SHP77 (cell line): ENCODE results near the gene CHMP5.

Source experiments
- DNase-seq, 2 experiments: peaks; one replicate each; lab custom pipeline; 2025; lab: John Stamatoyannopoulos, UW

Gene CHMP5

GRCh38 chr9:33244137-33244784, 20.6 kb upstream of the CHMP5 start:
- DNase-seq = no peak

GRCh38 chr9:33245341-33245740, 19.5 kb upstream of the CHMP5 start:
- DNase-seq = no peak

GRCh38 chr9:33246269-33246860, 18.5 kb upstream of the CHMP5 start:
- DNase-seq = no peak

GRCh38 chr9:33248606-33249005, 16.2 kb upstream of the CHMP5 start:
- no peak for DNase-seq

GRCh38 chr9:33249087-33249658, 15.7 kb upstream of the CHMP5 start:
- DNase-seq = no peak

GRCh38 chr9:33249983-33250382, 14.9 kb upstream of the CHMP5 start:
- no peak for DNase-seq

- DNase-seq = no peak
Measured at GRCh38 chr9:33250458-33250995, 14.3 kb upstream of the CHMP5 start.

GRCh38 chr9:33254211-33254610, 10.6 kb upstream of the CHMP5 start:
- no peak for DNase-seq

GRCh38 chr9:33255014-33255413, 9.8 kb upstream of the CHMP5 start:
- no peak for DNase-seq

GRCh38 chr9:33255471-33255870, 9.4 kb upstream of the CHMP5 start:
- DNase-seq = no peak

GRCh38 chr9:33256236-33256635, 8.6 kb upstream of the CHMP5 start:
- DNase-seq = no peak

- DNase-seq = no peak
Measured at GRCh38 chr9:33257276-33257675, 7.6 kb upstream of the CHMP5 start.

GRCh38 chr9:33260372-33260771, 4.5 kb upstream of the CHMP5 start:
- no peak for DNase-seq

- DNase-seq = no peak
Measured at GRCh38 chr9:33263131-33264002, 1.5 kb upstream of the CHMP5 start.

- no peak for DNase-seq
Measured at GRCh38 chr9:33264003-33264472, 811 bp upstream of the CHMP5 start.

GRCh38 chr9:33265211-33265865, 489 bp downstream of the CHMP5 start:
- DNase-seq = no peak

GRCh38 chr9:33267151-33267767, 2.4 kb downstream of the CHMP5 start:
- DNase-seq = no peak

GRCh38 chr9:33270146-33270545, 5.3 kb downstream of the CHMP5 start:
- no peak for DNase-seq

- DNase-seq = no peak
Measured at GRCh38 chr9:33272061-33272460, 7.2 kb downstream of the CHMP5 start.

GRCh38 chr9:33273266-33273971, 8.6 kb downstream of the CHMP5 start:
- no peak for DNase-seq

- no peak for DNase-seq
Measured at GRCh38 chr9:33273972-33274328, 9.1 kb downstream of the CHMP5 start.
